HG02970 (cell line): ENCODE measurements around the gene SETX.

ENCODE experiments used
- ATAC-seq: cut with Tn5 transposase; IDR thresholded peaks from one replicate; pipeline ENCODE4 v1.9.1; 2021; ENCODE audit warnings: mild to moderate bottlenecking, moderate library complexity, moderate number of reproducible peaks; ENCODE audit not compliant: unreplicated experiment, low FRiP score

SETX gene

DNA sequence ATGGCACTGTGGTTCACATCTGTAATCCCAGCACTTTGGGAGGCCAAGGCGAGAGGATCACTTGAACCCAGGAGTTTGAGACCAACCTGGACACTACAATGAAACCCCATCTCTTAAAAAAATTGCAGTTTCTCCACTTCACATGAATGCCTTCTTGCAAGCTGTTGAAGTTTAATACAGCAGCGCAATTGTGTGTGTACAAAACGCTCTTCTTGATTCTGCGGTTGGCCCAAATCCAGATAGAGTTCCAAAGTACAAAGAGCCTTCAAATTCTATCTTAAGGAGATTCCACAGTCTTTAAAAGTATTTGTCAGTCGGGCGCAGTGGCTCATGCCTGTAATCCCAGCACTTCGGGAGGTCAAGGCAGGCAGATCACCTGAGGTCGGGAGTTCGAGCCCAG, 9.3 kb upstream of the SETX start:
- no peak for ATAC-seq

DNA sequence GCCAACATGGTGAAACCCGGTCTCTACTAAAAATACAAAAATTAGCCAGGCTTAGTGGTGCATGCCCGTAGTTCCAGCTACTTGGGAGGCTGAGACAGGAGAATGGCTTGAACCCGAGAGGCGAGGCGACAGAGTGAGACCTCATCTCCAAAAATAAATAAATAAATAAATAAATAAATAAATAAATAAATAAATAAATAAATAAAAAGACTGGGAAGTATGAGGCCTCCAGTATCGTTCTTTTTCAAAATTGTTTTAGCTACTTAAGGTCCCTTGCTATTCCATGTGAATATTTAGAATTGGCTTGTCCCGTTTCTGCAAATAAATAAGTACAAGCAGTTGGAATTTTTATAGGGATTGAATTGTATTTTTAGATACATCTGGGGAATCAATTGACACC, 3.0 kb upstream of the SETX start:
- ATAC-seq: no peak

DNA sequence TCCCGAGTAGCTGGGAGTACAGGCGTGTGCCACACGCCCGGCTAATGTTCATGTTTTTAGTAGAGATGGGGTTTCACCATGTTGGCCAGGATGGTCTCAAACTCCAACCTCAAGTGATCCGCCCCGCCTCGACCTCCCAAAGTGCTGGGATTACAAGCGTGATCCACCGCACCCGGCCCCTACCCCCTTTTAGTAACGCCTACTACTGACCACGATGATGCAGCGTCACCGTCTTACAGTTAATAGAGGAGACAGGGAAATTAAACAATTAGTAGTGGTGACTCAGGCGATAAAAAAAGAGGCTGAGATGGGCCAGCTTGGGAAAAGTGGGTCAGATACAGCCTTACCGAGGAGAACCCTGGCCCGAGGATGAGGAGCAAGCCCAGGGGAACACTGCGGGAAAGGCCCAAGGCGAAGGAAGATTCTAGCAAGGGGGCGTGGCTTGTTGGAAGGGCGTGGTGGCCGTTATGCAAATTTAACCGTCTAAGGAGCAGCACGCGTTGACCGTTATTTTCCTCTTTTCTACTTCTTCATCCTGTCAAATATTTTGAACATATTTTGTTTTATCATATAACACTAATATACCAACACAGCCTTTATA, 1.6 kb upstream of the SETX start:
- ATAC-seq: no peak

DNA sequence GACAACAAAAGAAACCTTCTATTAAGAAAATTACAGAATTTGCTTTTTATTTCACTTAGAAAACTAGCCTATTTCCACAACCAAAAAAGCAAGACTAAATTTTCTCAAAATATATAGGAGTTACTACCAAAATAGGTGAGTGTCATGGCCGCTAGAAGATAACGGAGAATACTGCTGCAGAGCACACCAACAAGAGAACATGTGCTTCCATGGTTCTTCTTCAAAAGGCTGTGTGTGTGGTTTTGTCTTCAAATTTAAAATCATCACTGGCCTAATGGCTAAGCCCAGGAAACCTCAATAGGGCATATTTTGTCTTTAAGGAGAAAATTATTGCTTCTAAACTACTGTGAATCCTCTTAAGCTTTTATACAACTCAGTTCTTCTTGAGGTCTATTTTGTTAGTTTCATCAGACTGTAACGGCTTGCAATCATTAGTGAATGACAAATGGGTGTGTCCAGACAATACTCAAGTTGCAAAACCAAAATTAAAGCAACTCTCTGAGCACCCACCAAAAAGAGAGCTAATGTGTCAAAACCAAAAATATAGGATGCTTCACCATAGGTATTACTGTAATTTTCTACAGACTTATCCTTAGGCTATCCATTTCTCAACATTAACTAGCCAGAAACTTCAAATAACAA, 3.3 kb downstream of the SETX start:
- ATAC-seq: no peak

DNA sequence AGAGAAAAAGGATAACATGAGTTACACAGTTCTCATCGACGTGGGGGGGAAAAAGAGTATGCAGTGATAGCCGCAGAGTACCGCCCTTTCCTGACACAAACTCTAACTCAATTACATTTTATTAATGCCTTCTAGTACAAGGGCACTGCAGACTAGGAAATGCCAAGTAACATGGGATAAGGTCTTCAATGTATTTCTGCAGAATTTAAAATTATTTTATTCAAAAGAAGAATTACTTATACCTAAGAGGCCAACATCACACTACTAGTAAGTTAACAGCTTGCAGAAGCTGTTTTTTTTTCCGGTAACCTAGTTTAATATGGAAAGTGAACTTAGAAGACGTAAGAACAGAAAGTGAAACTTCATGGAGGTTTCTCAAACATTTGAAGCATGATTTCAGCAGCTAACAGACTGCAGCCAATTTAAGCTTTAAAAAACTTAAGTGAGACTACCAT, 3.9 kb downstream of the SETX start:
- no peak for ATAC-seq

DNA sequence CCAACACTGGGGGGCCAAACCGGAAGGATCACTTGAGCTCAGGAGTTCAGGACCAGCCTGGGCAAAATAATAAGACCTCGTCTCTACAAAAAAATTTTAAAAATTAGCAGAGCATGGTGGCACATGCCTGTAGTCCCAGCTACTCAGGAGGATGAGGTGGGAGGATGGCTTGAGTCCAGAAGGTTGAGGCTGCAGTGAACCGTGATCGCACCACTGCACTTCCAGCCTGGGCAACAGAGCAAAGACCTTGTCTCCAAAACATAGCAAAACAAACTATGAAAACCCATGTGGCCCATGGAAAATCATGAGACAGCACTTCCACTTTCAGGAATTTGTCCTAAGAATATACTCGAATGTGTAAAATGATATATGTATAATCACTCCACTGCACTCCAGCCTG, 6.1 kb downstream of the SETX start:
- ATAC-seq: no peak

DNA sequence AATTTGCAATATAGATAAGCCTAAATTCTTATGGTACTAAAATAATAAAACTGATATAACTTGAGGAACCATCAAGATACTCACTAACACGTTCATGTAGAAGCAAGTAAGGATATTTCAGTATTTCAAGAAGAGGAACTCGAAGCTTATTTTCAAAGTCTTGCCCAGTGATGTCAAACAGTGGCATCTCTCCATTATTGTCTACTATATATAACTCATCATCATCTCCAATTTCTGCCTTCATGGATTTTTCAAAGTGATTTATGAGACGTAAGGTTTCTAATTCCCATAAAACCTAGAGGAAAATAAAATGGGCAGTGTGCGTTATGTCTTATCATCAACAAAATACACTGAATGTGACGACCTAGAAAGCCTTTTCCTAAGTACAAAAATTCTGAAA, 8.6 kb downstream of the SETX start:
- no peak for ATAC-seq

DNA sequence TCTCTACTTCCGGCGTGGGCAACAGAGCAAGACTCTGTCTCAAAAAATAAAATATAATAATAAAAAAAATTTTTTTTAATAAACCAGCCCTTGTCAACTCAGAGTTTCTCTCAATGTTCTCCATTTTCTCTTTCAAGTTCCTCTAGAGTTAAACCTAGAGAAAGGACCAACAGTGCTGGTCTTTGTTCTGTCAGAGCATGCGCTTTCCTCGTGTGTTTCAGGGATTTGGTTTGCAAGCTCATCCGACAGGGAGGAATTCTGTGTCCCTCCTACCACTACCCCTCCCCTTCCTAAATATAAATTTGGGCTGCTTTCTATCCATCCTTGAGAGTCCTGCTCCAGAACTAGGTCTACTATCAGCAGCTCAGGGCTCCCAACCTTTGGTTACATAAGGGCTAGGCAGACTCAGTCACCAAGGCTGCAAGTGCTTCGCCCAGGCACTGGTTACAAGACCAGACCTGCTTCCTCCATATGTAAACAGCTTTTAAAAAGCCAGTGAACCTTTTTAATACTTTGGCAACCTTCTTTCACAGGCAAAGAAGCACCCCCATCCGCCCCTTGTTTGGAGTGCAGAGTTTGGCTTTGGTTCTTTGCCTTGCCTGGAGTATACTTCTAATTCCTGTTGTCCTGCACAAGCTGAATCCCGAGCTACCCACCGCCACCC, 13.5 kb downstream of the SETX start:
- ATAC-seq: no peak

DNA sequence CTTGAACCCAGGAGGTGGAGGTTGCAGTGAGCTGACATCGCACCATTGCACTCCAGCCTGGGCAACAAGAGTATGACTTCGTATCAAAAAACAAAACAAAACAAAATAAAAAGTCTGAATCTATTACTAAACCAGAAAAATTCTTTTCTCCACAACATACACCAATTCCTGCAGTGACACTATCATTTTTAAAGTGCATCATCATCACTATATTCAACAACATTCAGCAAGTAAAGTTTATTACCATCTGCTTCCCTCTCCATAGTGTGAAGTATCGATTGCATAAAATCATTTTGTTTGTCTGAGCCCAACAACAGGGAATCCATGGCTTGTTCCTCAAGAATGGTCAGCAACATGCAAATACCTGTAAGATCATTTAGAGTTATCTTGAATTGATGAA, 20.4 kb downstream of the SETX start:
- no peak for ATAC-seq

DNA sequence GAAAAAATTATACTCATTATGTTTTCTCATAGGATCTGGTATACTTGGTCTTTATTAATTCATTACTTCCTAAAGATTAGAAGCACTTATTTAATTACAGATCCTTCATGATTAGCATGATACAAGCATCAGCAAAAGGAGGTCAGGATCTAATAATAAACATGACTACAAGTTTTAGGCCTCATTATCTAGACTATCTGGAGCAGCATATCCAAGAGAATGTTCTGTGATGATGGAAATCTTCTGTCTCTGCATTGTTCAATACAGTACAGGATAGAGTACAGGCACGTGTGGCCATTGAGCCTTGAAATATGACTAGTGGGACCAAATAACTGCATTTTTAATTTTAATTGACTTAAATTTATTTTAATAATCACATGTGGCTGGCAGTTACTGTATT, 21.2 kb downstream of the SETX start:
- ATAC-seq: no peak

DNA sequence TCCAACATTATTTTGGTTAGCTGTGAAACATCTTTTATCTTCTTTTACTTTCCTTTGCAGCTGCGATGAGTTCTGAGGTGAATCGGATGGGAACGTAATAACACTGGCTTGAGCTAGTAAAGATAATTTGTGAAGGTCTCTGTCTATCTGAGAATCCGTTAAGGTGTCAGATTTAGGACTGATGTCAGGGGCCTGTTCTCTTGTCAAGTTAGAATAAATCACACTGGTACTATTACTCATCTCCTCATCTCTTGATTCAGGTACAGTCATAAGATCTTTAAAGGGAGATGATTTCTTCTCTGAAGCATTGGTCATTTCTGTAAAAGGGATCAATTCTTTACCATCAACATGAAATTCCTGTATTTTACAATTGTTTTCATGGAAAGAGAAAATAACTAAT, 26.2 kb downstream of the SETX start:
- ATAC-seq: no peak

DNA sequence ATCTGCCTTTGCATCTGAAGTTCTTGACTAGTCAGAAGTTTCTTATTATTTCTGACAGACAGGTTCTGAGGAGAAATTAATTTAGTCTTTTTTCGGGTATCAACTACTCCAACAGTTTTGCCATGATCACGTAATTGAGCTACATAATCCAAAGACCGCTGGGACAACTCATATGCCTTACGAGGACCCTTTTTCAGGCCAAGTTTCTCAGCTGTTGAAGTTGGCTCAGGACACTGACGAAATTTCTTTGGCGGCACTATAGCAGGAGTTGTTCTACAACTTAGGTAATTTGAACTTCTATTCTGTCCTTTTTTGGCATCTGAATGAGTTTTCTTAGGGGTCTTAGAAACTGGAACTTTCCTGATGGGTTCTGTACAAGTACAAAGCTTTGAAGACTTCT, 27.2 kb downstream of the SETX start:
- ATAC-seq: no peak

DNA sequence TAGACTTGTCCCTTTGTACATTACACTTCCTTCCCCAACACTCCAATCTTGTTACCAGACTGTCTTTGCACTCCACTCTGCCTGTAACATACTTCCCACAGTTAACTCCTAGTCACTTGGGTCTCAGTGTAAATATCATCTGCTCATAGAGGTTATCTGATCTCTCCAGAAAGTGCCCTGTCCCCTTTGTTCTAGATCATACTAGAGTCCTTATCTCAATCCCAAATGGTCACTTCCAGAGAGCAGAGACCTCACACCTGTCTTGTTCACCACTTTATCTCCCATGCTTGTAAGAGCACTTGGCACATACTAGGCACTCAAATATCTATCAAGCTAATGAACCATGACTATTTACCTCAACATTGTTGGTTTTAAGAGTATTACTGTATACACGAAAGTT, 30.4 kb downstream of the SETX start:
- ATAC-seq: no peak

DNA sequence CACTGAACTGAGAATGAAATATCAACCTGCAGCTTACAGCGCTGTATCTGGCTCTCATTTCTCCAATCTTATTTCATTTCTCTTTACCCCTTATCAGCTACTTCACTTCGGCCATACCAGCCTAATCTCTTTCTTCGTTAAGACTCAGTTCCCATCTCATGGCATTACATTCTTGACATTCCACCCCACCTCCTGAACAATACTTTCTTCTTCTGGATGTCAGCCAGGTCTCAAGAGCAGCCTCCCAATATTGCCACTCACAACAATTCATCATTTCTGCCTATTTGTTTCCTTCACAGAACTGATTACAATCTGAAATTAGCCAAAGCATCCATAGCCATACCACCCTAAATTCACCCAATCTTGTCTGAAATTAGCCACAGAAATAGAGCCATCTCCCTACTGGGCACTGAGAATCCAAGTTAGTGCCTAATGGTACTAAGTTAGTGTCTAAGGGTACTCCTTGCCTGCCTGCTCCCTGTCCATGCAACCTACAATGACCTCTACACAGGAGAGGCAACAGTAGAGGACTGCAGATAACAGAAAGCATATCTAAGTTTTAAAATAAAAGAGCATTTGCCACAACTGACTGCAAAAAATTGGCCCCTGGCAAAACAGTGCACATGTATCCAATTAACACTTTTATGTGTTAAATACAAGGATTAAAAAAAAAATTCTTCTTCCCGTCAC, 35.2 kb downstream of the SETX start:
- no peak for ATAC-seq

DNA sequence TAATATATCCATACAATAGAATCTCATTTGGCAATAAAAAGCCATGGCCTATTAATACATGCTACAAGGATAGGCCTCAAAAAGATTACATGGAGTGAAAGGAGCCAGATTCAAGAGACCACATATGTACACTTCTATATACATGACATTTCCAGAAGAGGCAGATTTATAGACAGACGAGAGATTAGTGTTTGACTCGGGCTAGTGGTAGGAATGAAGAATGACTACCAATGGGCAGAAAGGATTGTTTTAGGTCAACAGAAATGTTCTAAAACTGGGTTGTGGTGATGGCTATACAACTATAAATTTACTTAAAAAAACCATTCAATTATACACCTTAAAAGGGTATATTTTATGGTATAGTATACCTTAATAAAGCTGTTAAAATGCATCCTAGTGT, 41.9 kb downstream of the SETX start:
- no peak for ATAC-seq

DNA sequence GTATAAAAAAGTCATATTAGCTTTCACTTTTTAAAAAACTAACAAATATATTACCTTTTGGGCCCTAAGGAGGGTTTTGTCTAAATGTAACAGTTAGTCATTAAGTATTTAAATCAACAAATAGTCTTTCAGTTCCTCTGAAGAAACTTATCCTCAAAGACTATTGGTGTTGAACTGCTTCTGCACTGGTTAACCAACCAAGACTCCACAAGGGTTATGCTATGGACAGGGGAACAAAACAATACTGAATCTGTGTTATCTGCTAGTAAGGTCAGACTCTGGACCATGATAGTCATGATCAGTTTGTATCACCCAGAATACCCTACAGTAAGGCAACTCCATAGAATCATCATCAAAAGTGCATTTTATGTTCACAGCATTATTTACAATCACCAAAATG, 42.4 kb downstream of the SETX start:
- ATAC-seq: no peak

DNA sequence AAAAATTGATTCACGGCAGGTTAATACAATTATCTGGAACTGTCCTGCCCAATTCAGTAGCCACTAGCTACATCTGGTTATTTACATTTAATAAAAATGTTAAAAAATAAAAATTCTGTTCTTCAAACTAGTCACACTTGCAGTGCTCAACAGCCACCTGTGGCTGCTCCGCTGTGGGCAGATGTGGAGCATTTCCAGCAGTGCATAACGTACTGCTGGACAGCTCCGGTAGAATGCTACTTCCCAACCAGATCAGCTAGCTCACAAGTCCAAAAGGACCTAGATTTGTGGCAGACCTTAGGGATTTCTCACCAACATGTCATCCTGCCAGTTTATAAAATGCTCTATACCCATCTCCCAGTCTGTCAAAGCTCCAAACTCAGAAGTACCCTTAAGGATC, 42.8 kb downstream of the SETX start:
- no peak for ATAC-seq

DNA sequence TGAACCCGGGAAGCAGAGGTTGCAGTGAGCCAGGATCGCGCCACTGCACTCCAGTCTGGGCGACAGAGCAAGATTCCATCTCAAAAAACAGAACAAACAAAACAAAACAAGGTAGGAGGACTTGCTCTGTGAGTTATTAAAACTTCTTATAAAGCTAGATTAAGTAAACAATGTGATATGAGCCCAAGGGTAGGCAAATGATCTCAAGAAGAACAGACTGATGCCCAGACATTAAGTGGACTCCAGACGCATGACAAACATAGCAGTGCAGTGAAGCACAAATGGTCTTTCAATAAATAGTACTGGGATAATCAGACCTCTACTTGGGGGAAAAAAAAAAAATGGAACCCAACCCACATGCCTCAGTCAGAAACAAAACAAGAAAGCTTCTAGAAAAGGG, 45.7 kb downstream of the SETX start:
- no peak for ATAC-seq

DNA sequence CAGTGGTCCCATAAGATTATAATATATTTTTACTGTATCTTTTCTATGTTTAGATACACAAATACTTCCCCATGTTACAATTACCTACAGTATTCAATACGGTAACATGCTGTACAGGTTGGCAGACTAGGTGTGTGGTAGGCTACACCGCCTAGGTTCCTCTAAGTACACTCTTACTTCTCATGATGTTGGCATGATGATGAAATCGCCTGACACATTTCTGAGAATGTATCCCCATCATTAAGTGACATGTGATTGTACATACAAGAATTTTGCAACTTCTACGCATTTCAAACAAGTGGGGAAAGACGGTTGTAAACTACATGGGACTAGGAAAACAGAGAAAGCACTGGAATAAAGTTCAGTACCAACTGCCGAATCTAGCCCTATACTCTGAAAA, 53.3 kb downstream of the SETX start:
- no peak for ATAC-seq

DNA sequence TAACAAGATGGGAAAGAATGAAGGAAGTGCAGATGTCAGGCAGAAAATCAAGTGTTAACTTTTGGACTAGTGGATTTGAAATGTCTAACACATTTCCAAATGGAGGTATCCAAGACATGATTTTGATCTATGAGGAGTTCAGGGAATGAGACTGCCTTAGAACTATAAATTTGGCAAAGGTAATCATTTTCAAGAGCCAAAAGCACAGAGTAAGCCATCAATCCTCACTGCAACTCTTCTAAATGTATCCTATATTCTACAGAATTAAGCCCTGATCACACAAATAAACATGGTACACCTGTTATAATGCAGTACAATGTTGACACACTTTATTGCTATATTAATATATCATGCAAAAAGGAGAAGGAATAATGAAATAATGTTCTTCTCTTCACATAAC, 55.6 kb downstream of the SETX start:
- ATAC-seq: no peak

DNA sequence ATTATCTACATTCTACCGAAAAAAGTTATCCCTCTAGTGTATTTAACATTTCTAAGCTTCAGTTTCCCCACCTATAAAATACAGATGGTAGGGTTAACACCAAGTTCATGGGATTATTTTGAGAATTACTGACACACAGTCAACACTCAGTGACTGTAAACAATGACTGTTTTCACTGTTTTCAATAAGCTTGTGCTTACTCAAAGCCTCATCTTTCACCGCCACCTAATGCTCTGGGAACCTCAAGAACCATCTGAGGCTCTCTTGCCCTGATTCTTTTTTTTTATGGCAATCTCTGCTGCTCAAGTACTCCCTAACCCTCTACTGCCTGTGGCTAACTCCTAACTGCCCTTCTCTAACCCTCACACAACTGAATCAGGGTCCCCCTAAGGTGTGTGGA, 59.6 kb downstream of the SETX start:
- no peak for ATAC-seq
